ENCODE measurements around the gene DGKH. TPM values are rescaled to one million over a fixed set of nuclear protein-coding genes. Genes with fewer than 3 reads are reported as not detected.

The DGKH gene
- total and polyA plus RNA-seq, 2 of the 13 experiments (the other 11 are each of a cell fraction or from before 2014, with no cell fraction given), result 0.01 to 0.13 TPM

GRCh38 chr13:42048684-42049453 is 421 bp downstream of the DGKH start:
- H2AFZ ChIP-seq (ENCODE audit: low read length), result no peak overlapping the region
- no peak overlapping the region for H3K27ac ChIP-seq (ENCODE audit: extremely low read length, insufficient read depth, low read length)
- H4K20me1 ChIP-seq (ENCODE audit: insufficient read depth, low read length), result no peaks in the 10 kb centered on the region
- in situ Hi-C loops (cut with HindIII; ENCODE audit: extremely low pct_ligation_motif_present, low pct_unique_long_range_greater_than_20kb), result no loop called here
- H3K4me3 ChIP-seq (replicated peaks in 1 of 3; ENCODE audit: insufficient read depth in 1 of 3, low read depth in 2 of 3, low read length in 3 of 3), result peak overlapping the region; percentile 54 to 81 (median 67)
- intact Hi-C loops (cut with micrococcal nuclease; ENCODE audit: unreplicated experiment), result loop anchor here (5.0 kb wide), 1 partner anchor 77 kb away; no protein-coding TSS in a partner anchor
- ATAC-seq, result peak; percentile 86
- DNase-seq (ENCODE audit: low spot score), result no peak
- H3K27me3 ChIP-seq (ENCODE audit: control insufficient read depth in 1 of 2, insufficient read depth in 2 of 2, low read length in 2 of 2), result peaks cover 6 to 28% of the 10 kb centered on the region in 2 experiments
- H3K79me2 ChIP-seq (ENCODE audit: insufficient read depth, low read length), result no peaks in the 10 kb centered on the region
- POLR2A ChIA-PET, result no interaction called here
- no peak overlapping the region for H3K9ac ChIP-seq (ENCODE audit: insufficient read depth, low read depth, low read length)
- no peak for FAIRE-seq
- WGBS (ENCODE audit: low lambda C conversion rate), result 2% methylated on average over 33 of the region's 91 CpGs
- no TSS peak for BruUV-seq (replicated peaks)
- H3K36me3 ChIP-seq (replicated peaks in 1 of 2; ENCODE audit: control insufficient read depth in 1 of 2, insufficient read depth in 2 of 2, low read length in 2 of 2), result no peaks in the 10 kb centered on the region
- no peaks in the 10 kb centered on the region for H3K9me3 ChIP-seq (ENCODE audit: low read length)
- H3K4me1 ChIP-seq (ENCODE audit: insufficient read depth, low read length), result peaks cover 9% of the 10 kb centered on the region
- CTCF ChIA-PET (ENCODE audit: low intra/inter-chr PET ratio, low total read pairs), result no interaction called here
- peak overlapping the region; percentile 99 for H3K4me2 ChIP-seq (ENCODE audit: low read depth, low read length)
- TF ChIP-seq HOXA3 (CRISPR knock-in tag; IDR thresholded peaks at IDR 0.05), result 0 out of 2 replicates have a peak, but pooled peaks have one; percentile 12
- no peak for TF ChIP-seq TAF15 (IDR thresholded peaks at IDR 0.05; ENCODE audit: low read depth, low read length, poor library complexity, severe bottlenecking)
- no peak for TF ChIP-seq NKX3-1 (CRISPR knock-in tag; IDR thresholded peaks at IDR 0.05)
- no peak for TF ChIP-seq CHD2 (IDR thresholded peaks at IDR 0.05; ENCODE audit: low read depth, low read length)
- peak; percentile 32; the same call in 1 of the 2 replicates for TF ChIP-seq CTCF (CRISPR knock-in tag; IDR thresholded peaks at IDR 0.05)
- TF ChIP-seq ZNF687 (CRISPR knock-in tag; IDR thresholded peaks at IDR 0.05), result peak; percentile 45; the same call in 1 of the 2 replicates
- no peak for TF ChIP-seq MATR3 (CRISPR knock-in tag; IDR thresholded peaks at IDR 0.05)
- peak; percentile 64 for TF ChIP-seq ZNF777 (CRISPR knock-in tag; IDR thresholded peaks at IDR 0.05)
- TF ChIP-seq E2F5 (CRISPR knock-in tag; conservative IDR thresholded peaks at IDR 0.05), result no peak
- TF ChIP-seq HNRNPLL (IDR thresholded peaks at IDR 0.05; ENCODE audit: low read depth, low read length, poor library complexity, severe bottlenecking), result peak; percentile 57
- TF ChIP-seq NR0B2 (CRISPR knock-in tag; IDR thresholded peaks at IDR 0.05), result 0 out of 2 replicates have a peak, but pooled peaks have one; percentile 30
- TF ChIP-seq ZNF180 (CRISPR knock-in tag; IDR thresholded peaks at IDR 0.05; ENCODE audit: borderline replicate concordance, low read depth), result no peak
- no peak for TF ChIP-seq ZFP90 (CRISPR knock-in tag; IDR thresholded peaks at IDR 0.05; ENCODE audit: borderline replicate concordance)
- no peak for TF ChIP-seq ZNF430 (CRISPR knock-in tag; IDR thresholded peaks at IDR 0.05)
- TF ChIP-seq POLR2AphosphoS5 (IDR thresholded peaks at IDR 0.05; ENCODE audit: low read depth, low read length), result no peak
- no peak for TF ChIP-seq TMF1 (CRISPR knock-in tag; IDR thresholded peaks at IDR 0.05; ENCODE audit: low read depth)
- TF ChIP-seq ZNF83 (CRISPR knock-in tag; IDR thresholded peaks at IDR 0.05; ENCODE audit: borderline replicate concordance), result no peak
